Middle frontal gyrus (tissue), 1 donor: ENCODE measurements around the gene NUDT21.
"Not testable (repeated sequence)": the region's sequence is repeated elsewhere in the genome, so short reads cannot be mapped to it uniquely, and the experiment has no call there.

ENCODE experiments used
- DNase-seq: peaks from one replicate; pipeline ENCODE4 v3.0.0-alpha.2; 2015; ENCODE audit warnings: low spot score; ENCODE audit errors: extremely low spot score

NUDT21 gene

GRCh38 chr16:56450986-56451752 lies at the start of gene NUDT21, which contains the start of gene OGFOD1:
NUDT21 (minus strand) TSS chr16:56451332; CDS start chr16:56451202, 130 bp downstream.
OGFOD1 (plus strand) TSS chr16:56451554; CDS start chr16:56451613, 59 bp downstream.
- DNase-seq: peak; percentile 96

DNA sequence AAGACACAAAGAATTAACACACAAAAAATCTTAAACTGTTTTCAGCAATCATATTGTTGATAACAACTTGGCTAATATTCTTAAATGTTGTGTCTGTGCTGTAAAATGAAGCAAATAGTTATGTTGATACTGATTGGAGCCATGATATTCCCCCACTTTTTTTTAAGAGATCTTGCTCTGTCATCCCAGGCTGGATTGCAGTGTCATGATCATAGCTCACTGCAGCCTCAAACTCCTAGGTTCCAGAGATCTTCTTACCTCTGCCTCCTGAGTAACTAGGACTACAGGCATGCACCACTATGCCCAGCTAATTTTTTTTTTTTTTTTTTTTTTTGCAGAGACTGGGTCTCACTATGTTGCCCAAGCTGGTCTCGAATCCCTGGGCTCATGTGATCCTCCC lies 42.7 kb upstream of the NUDT21 start:
- DNase-seq: no peak

GRCh38 chr16:56493126-56493525 lies 42.0 kb upstream of the NUDT21 start:
- DNase-seq: no peak

DNA sequence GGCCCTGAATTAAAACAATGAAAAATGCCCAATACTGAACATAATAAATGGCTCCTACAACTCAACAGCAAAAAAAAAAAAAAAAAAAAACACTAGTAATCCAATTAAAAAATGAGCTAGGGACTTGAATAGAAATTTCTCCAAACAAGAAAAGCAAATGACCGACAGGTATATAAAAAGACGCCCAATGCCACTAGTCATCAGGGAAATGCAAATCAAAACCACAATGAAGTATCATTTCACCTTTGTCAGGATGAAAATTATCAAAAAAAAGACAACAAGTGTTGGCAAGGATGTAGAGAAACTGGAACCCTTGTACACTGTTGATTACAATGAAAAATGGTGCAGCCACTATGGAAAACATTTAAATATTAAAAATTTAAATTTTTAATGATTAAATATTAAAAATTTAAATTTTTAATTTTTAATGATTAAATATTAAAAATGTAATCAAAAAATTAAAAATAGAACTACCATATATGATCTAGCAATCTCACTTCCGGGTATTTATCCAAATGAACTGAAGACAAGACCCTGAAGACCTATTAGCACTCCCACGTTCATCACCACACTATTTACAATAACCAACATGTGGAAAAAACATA lies 40.6 kb upstream of the NUDT21 start:
- no peak for DNase-seq

DNA sequence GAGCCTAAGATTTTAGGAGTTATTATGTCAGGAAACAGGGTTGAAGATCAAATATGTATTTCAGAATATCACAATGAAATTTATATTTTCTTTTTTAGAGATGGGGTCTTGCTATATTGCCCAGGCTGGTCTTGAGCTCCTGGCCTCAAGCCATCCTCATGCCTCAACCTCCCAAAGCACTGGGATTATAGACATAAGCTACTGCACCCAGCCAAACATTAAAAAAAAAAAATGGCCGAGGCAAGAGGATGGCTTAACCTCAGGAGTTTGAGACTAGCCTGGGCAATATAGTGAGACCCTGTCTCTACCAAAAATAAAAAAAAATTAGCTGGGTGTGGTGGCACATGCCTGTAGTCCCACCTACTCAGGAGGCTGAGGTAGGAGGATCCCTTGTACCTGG lies 37.7 kb upstream of the NUDT21 start:
- not testable (repeated sequence) for DNase-seq

- peak; percentile 24 for DNase-seq
These were observed 36.9 kb upstream of the NUDT21 start for GRCh38 chr16:56488035-56488434.

GRCh38 chr16:56483394-56483793 lies 32.3 kb upstream of the NUDT21 start:
- no peak for DNase-seq

- no peak for DNase-seq
These were observed 31.6 kb upstream of the NUDT21 start for GRCh38 chr16:56482683-56483236.

GRCh38 chr16:56481468-56482122 lies 30.5 kb upstream of the NUDT21 start:
- no peak for DNase-seq

DNA sequence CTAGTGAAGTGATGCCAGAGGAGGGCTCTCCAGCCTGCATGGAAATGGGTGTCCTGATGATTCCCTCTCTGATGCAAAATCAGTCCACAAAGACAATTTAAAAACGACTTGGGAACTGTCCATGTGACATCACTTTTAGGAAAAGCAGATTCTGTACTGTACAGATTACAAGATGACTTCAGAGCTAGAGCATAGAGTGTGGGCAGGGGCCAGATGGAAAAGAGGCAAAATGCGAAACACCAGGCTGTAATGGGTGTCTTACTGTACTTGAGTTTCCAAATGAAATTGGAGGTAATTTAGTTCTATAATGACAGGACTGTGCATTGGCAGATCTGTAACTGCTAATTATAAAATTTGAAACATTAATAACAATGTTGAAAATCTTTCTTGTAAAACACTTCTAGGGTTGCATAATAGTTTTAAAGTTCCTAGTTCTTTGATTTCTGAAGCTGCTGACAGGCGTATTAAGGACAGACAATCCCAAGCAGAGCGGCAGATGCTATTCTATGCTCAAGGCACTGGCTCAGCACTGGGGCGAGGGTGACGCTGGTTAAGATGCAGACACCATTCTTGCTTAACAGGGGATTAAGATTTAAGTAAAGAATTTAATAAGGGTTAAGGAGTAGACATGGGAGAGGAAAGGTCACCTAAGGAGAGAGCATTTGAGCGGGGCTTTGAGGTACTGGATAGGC lies 29.8 kb upstream of the NUDT21 start:
- DNase-seq: peak; percentile 19

DNA sequence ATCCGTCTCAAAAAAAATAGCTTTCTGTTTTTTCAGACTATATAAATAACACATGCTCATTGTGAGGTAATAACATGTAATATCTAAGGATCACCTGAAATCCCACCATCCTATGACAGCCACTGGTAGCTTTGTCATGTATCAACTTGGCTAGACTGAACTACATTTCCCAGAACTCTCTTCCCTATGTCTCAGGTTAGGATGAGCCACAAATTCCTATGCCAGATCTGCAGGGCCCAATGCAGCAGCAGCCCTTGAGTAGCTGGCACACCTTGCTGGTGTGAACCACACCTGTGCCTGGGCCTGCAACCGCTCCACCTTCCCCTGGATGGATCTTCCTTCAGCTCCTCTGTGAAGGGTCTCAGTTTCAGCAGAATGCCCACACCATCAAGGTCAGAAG lies 28.3 kb upstream of the NUDT21 start:
- no peak for DNase-seq

DNA sequence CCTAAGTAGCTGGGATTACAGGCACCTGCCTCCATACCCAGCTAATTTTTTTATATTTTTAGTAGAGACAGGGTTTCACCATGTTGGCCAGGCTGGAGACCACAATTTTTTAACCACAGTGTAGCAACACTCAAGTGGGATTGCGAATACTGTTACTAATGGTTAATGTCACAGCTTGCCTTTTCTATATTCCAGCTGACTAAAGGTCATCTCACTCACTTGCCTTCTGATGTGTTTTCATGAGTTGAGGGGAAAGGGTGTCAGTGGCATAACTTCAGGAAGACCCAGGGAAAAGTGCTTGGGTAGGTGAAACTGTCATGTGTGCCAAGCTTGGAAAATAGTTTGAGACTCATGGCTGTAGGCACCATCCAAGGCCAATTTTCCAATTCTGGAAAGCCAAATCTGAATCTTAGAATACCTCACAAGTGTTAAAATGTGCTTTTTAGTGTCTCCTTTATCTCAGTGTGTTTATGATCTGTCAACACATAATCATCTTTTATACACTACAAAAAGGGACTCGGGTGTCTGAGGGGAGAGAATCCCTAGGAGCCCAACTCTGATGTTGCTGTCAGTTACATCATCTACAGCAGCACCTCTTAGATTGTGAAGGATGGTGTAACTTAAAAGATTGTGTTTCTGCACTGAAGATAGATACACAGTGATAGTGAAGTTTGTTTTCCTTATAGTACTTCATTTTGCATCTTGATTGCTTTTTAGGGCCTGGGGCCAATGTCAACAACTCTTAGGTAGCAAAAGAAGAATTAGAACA lies 27.3 kb upstream of the NUDT21 start:
- DNase-seq: no peak

GRCh38 chr16:56477096-56477878 lies 26.2 kb upstream of the NUDT21 start:
- DNase-seq: no peak

DNA sequence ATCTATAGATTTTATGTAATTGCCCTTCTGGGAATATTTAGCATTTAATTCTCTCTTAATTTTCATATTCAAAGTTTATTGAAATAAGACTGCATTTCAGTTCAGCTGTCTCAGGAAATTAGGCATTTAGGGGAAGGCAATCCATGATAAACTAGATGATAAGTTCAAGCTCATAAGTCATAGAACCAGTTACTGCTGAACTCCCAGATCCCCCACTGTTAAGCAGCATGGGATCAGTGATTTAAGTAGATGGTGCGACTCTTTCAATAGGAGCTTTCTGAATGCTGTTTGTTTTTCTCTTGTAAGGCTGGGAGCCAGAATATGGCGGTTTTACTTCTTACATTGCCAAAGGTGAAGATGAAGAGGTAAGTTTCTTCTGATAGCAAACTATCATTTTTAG lies 24.1 kb upstream of the NUDT21 start:
- DNase-seq: no peak

DNA sequence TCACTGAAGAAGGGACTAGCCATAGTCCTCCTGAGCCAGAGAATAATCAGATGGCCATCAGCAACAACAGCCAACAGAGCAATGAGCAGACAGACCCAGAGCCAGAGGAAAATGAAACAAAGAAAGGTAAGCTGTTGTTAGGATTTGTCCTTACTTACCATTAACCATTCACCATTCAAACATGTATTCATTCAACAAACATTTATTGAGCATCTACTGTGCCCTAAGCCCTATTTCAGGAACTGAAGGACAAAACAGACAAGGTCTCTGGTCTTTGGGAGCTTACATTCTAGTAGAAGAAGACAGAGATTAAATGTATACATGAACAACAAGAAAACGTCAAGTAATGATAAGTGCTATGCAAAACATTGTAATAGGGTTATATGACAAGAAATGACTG lies 19.5 kb upstream of the NUDT21 start:
- no peak for DNase-seq

DNA sequence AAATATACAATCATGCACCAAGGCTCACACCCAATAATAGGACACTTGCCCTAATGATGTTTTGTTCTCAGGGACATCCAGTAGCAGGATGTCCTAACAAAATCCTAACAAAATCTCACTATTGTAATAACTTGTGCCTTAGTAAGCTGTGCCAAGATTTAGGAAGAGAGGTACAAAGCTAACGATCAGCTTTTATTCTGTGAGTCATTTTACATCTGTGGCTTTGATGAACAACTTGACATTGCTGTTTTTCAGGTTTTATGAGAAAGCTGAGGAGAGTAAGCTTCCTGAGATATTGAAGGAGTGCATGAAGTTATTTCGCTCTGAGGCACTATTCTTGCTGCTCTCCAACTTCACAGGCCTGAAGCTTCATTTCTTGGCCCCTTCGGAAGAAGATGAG lies 19.1 kb upstream of the NUDT21 start:
- no peak for DNase-seq

GRCh38 chr16:56469748-56470147 lies 18.6 kb upstream of the NUDT21 start:
- DNase-seq: no peak

DNA sequence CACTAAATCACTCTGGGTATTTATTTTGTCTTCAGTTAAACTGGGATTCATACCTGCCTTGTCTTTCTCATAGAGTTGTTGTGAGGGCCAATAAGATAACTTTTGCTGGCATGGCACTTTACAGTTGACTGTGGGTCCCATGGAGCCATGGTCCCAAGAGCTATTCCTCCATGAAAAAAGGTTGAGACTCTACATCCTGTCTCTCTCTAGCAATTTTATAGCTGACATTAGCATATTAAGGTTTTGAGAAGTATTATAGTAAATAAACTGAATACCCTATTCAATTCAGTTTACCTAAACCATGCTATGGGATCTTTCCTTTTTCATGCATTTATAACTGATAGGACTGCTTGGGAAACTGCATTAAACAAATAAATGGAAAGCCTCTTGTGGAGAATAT lies 17.7 kb upstream of the NUDT21 start:
- no peak for DNase-seq

GRCh38 chr16:56466344-56466743 lies 15.2 kb upstream of the NUDT21 start:
- DNase-seq: no peak

DNA sequence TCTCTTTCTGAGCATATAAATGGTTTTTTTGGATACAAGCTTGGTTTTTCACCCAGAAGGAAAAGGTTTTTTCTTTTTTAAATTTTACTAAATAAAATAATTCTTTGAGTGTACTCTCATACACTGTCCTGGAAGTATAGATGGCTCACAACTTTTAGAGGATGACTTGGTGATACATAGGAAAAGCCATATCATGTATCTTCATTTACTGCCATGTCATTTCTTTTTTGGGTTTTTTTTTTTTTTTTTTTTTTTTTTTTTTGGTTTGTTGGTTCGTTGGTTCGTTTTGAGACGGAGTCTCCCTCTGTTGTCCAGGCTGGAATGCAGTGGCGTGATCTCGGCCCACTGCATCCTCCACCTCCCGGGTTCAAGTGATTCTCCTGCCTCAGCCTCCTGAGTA lies 12.0 kb upstream of the NUDT21 start:
- DNase-seq: no peak
